Kidney (tissue), 14 donors: ENCODE results near the gene ACTL7A. TPM values are rescaled to one million over a fixed set of nuclear protein-coding genes. Genes with fewer than 3 reads are reported as not detected.
"Not testable (repeated sequence)": the region's sequence is repeated elsewhere in the genome, so short reads cannot be mapped to it uniquely, and the experiment has no call there.

Experiments
- DNase-seq, 5 donors: peaks; one replicate each; pipeline ENCODE4 v3.0.0-alpha.2; 2013 to 2020
- FAIRE-seq: peaks from 2 replicates; lab custom pipeline; 2012; peaks lifted over from hg19 to GRCh38; lab: Jason Lieb, UNC
- H3K27ac ChIP-seq, 2 donors: one replicate each; pipeline ENCODE4 v1.7.0; 2013; ENCODE audit warnings: low read depth in 2 of 2, low read length in 2 of 2, inconsistent platforms in 1 of 2
- H3K27me3 ChIP-seq: one replicate; pipeline ENCODE4 v1.7.1; 2013; ENCODE audit warnings: low read length, inconsistent platforms; ENCODE audit not compliant: control insufficient read depth, insufficient read depth
- H3K36me3 ChIP-seq, 3 donors: one replicate each; pipeline versions ENCODE4 v1.7.0 to v1.7.1; 2013; ENCODE audit warnings: low read length in 3 of 3, control low read depth in 1 of 3, inconsistent platforms in 1 of 3; ENCODE audit not compliant: insufficient read depth in 3 of 3, control insufficient read depth in 2 of 3
- H3K4me1 ChIP-seq, 3 donors: one replicate each; pipeline versions ENCODE4 v1.7.0 to v1.7.1; 2013; ENCODE audit warnings: low read length in 3 of 3, inconsistent platforms in 1 of 3, low read depth in 1 of 3; ENCODE audit not compliant: control insufficient read depth in 2 of 3, insufficient read depth in 2 of 3
- H3K4me3 ChIP-seq, 3 donors: one replicate each; pipeline versions ENCODE4 v1.7.0 to v1.8.1; 2013; ENCODE audit warnings: low read length in 3 of 3, control low read depth in 1 of 3, inconsistent platforms in 1 of 3
- H3K9ac ChIP-seq, 3 donors: one replicate each; pipeline versions ENCODE4 v1.7.0 to v1.7.1; 2013; ENCODE audit warnings: low read length in 3 of 3, control low read depth in 1 of 3, inconsistent platforms in 1 of 3
- H3K9me3 ChIP-seq, 3 donors: one replicate each; pipeline versions ENCODE4 v1.7.0 to v1.7.1; 2013; ENCODE audit warnings: low read length in 3 of 3, control low read depth in 1 of 3, inconsistent platforms in 1 of 3; ENCODE audit not compliant: control insufficient read depth in 2 of 3, insufficient read depth in 1 of 3
- CTCF ChIP-seq: IDR thresholded peaks from 3 replicates; pipeline ENCODE4 v1.5.1; 2012; ENCODE audit warnings: mild to moderate bottlenecking, moderate library complexity, borderline replicate concordance; ENCODE audit not compliant: insufficient read depth; ENCODE audit errors: extremely low read depth
- intact Hi-C: fragments of 100-400 bp; cut with DNase I; formaldehyde crosslinking; loops from one replicate; pipeline ENCODE4 v1.11.1; 2022
- polyA plus RNA-seq: library from polyadenylated mRNA; stranded (reverse); fragments of 350-450 nt; fragmentation: Illumina TruSeq; extraction: RNeasy Lipid Tissue Mini Kit (QIAGEN cat#74804); gene quantifications from one replicate; pipeline ENCODE4 v1.2.3, GENCODE V29; 2014; ENCODE audit warnings: low read depth, low replicate concordance; ENCODE audit not compliant: insufficient read depth
- total RNA-seq: library from RNA; stranded (reverse); fragmentation: NEBNext Ultra II Directional; extraction: Animal tissue kit (Norgen Biotek cat#: 25700); gene quantifications from one replicate; pipeline ENCODE4 v1.2.1, GENCODE V29; 2021
- donor health status: control.
- donor health status: control.
- donor health status: control.
- donor health status: control.
- donor health status: control.
- donor health status: DM: yes; HTN: yes; CAD: no.
- donor health status: Normal renal cell carcinoma (clear cell type).

The ACTL7A gene
- total and polyA plus RNA-seq, 2 donors from 2014 or later: not detected

DNA sequence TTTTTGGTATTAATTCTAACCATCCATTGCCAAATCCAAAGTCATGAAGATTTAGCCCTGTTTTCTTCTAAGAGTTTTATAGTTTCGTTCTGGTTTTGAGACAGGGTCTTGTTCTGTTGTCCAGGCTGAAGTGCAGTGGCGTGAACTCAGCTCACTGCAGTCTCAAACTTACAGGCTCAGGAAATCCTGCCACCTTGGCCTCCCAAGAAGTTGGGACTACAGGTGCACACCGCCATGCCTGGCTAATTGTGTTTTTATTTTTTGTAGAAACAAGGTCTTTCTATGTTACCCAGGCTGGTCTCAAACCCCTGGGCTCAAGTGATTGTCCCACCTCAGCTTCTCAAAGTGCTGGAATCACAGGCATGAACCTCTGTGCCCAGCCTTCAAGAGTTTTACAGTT, 21.0 kb downstream of the ACTL7A start:
- FAIRE-seq: no peak
- peaks cover 6 to 25% (median 19%) of the 10 kb centered on the region in 3 donors for H3K36me3 ChIP-seq

DNA sequence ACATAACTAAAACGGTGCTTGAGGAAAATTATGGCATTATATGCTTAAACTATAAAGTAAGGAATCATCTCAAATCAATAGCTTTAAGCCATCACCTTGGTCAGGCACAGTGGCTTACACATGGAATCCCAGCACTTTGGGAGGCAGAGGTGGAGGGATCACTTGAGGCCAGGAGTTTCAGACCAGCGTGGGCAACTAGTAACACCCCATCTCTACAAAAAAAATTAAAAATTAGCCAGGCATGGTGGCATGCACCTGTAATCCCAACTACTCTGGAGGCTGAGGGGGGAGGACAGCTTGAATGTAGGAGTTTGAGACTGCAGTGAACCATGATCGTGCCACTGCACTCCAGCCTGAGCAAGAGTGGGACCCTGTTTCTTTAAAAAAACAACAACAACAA, 22.6 kb downstream of the ACTL7A start:
- Histone ChIP-seq H3K9me3 (no peaks in the 10 kb centered on the region), H3K9ac (no peak overlapping the region), H3K27me3 (no peaks in the 10 kb centered on the region), H3K4me3 (no peak overlapping the region), H3K27ac (no peak overlapping the region), H3K36me3 (peaks cover 0 to 13% (median 12%) of the 10 kb centered on the region in 3 donors), H3K4me1 (no peaks in the 10 kb centered on the region)
- no peak for TF ChIP-seq CTCF
- FAIRE-seq (no peak), DNase-seq (no peak)
- intact Hi-C loops: no loop called here

More for the DNA sequence above, 21.0 kb downstream of the ACTL7A start:
- no peak for DNase-seq
- H3K9me3 ChIP-seq: no peaks in the 10 kb centered on the region
- H3K9ac ChIP-seq: no peak overlapping the region
- H3K27ac ChIP-seq: no peak overlapping the region
- H3K27me3 ChIP-seq: no peaks in the 10 kb centered on the region
- no peak for TF ChIP-seq CTCF
- H3K4me1 ChIP-seq: no peaks in the 10 kb centered on the region
- H3K4me3 ChIP-seq: no peak overlapping the region
- intact Hi-C loops: no loop called here

GRCh38 chr9:108885643-108886348, 23.7 kb downstream of the ACTL7A start:
- Histone ChIP-seq H3K9ac (no peak overlapping the region), H3K4me1 (no peaks in the 10 kb centered on the region), H3K9me3 (no peaks in the 10 kb centered on the region), H3K4me3 (no peak overlapping the region), H3K27ac (no peak overlapping the region), H3K36me3 (peaks cover 0 to 21% (median 9%) of the 10 kb centered on the region in 3 donors), H3K27me3 (no peaks in the 10 kb centered on the region)
- DNase-seq (peak in 2 of 5 donors; percentile 44 to 62), FAIRE-seq (no peak)
- TF ChIP-seq CTCF: no peak
- intact Hi-C loops: no loop called here

GRCh38 chr9:108886594-108887271, 24.7 kb downstream of the ACTL7A start:
- H3K9me3 ChIP-seq, H3K27me3 ChIP-seq, H3K9ac ChIP-seq, H3K4me1 ChIP-seq, H3K4me3 ChIP-seq, H3K27ac ChIP-seq, FAIRE-seq, intact Hi-C loops, DNase-seq: not testable (repeated sequence)
- peaks cover 0 to 28% (median 8%) of the 10 kb centered on the region in 3 donors for H3K36me3 ChIP-seq
